IPS DF 4.7 (cell line): Measurements from ENCODE around the gene SH3BP4.

ENCODE experiments used
- DNase-seq: peaks from one replicate; pipeline ENCODE4 v3.0.0-alpha.2; 2013; ENCODE audit warnings: low spot score; ENCODE audit errors: extremely low read depth

The SH3BP4 gene

DNA sequence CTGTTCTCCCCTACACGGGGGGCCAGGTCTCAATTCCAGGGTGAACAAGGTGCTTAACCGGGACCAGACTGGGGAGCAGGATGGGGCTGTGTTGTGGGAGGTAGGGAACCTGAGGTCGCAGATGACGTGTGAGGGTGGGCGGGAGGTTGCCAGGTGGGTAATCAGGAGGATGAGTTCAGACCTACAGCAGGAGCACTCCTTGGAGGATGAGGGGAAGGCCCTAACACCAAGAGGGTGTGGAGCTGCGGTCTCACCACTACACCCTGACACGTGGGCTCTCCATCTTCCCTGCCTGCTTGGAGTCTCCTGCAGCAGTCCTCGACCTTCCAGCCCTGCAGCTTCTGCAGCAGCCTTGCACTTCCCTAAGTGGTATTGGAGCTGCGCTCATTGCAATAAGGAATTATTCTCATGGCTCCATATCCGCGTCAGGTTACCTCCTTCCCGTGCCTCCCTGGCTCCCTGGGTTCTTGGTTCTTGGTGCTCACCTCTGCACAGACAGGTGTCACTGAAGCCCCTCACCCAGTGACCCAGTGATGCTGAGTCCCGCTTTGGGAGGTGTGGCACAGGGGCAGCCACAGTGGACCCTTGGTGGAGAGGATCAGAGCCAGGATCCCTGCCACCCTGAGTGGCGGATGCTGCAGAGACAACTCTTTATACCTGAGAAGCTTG lies 15.5 kb downstream of the SH3BP4 start:
- no peak for DNase-seq

DNA sequence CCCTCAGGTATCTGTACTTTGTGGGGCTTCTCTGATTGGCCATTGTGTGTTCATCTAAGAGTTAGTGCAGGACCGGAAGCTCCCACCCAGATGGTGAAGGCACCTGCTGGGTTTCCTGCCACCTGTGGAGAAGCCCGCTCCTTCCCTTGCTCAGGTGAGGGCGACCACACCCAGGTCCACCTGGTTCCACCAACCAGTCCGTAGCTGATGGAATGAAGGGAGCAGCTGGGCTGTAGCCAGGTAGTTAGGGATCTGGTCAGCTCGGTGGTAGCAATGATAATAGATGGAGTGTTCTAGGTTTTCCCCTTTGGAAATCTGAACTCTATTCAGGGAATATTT lies 16.0 kb downstream of the SH3BP4 start:
- no peak for DNase-seq

DNA sequence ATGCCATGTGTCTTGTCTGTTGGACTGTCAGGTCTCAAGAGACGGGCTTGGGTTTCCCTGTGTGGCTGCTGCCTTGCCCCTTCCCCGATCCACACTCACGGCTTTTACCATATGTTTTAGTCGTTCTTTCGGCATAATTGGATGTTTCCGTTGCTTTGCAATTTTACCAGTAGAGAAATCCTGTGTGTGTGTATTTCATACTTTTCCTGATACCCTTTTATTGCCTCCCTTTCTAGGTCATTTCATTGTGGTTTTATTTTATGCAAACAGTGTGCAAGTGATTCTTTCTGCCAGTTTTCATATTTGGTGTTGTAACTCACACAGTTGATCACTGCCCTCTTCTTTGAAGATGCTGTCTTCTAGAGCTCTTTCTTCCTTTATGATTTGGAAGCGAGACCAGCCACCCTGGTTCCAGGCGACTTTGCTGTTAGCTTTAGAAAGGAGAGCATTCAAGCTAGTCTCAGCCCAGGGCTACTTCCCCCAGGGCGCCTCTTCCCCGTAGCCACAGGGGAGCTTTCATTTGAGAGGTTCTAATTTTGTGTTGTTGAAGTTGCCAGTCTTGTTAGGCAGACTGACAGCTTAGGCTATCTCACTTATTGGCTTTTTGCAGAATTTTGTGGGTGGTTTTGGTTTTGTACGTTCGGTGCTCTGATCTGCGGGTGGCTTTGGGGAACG lies 17.0 kb downstream of the SH3BP4 start:
- no peak for DNase-seq

DNA sequence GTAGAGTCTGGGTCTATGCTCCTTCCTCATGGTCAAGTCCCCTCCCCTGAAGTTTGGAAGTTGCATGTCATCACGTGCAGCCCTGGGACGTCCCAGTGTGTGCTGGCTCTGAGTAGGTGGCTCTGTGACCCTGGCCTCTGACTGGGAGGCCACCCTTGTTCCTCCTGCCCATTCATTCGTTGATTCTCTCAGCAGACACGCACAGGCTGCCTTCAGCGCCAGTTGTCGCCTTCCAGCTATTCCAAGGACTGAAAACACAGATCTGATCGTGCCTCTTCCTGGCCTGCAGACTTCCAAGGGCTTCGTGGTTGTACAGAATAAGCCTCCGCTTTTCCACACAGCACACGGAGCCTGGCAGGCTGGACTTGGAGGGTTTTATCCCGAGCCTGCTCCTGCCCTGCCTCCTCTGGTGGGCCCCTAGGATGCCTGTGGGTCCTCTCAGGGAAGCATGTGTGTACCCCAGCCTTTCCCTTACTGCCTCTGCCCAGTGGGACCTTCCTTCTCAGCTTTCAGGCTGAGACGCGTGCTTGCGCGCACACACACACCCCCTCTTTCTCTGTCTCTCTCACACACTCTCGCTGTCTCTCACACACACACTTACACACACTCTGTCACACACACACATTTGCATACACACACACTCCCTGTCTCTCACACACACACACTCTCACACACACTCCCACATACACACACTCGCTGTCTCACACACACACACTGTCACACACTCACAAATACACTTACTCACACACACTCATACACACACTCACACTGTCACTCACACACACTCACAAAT lies 17.7 kb downstream of the SH3BP4 start:
- DNase-seq: no peak

DNA sequence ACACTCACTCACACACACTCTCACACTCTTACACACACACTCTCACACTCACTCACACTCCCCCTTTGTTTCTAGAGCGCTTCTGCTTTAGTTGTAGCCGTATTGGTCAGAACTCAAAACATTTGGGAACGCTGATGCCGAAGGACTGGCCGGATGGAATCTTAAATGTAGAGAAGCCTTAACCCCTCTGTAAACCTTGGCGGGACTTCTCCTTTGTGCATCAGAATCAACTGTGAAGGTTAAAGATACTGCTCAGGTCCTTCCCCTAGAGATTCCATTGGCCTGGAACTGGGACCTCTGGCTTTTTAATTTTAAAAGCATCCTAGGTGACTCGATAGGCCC lies 18.3 kb downstream of the SH3BP4 start:
- DNase-seq: no peak

DNA sequence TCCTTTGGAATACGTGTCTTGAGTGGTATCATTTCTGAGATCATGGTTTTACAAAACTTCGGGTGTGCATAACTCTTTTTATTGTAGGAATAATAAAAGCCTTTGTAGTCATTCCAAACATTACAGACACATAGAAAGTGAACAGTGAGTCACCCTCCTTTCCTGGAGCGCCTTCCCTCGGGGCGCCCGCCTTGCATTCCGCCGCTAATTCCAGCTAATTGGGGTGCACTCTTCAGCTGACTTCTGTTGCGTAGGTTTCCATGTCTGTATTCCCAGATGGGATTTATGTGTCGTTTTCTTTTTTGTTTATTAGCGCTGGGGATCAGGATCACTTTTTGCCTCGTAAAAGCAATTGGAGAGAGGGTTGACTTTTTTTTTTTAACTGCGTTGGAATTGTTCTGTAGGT lies 18.7 kb downstream of the SH3BP4 start:
- no peak for DNase-seq

DNA sequence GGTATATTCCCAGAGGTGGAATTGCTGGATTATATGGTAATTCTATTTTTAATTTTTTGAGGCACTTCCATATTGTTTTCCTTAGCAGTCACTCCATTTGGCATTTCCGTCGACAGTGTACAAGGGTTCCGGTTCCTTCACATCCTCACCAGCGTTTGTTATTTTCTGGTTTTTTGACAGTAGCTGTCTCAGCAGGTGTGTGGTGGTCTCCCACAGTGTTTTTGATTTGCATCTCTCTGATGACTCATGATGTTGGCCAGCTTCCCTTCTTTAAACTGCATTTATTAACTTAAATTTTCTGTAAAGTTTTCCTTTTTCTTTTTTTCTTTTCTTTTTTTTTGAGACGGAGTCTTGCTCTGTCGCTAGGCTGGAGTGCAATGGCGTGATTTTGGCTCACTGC lies 19.7 kb downstream of the SH3BP4 start:
- DNase-seq: no peak

DNA sequence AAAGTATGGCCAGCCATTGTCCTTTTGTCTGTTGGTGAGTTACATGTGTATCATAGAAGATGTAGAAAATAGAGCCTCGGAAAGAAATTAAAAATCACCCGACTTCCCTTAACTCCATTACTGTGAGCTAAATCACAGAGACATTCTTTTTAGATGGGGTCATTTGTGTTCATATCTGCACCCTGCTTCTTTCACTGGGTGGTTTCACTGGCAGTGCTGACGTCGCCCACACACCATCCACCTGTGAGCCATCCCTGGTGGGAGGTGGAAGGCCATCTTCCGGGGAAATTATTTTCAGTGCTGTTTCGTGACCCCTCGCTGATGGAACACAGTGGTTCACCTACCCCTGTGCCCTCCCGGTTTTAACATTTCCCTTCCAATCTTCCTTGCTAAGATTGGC lies 21.2 kb downstream of the SH3BP4 start:
- no peak for DNase-seq

DNA sequence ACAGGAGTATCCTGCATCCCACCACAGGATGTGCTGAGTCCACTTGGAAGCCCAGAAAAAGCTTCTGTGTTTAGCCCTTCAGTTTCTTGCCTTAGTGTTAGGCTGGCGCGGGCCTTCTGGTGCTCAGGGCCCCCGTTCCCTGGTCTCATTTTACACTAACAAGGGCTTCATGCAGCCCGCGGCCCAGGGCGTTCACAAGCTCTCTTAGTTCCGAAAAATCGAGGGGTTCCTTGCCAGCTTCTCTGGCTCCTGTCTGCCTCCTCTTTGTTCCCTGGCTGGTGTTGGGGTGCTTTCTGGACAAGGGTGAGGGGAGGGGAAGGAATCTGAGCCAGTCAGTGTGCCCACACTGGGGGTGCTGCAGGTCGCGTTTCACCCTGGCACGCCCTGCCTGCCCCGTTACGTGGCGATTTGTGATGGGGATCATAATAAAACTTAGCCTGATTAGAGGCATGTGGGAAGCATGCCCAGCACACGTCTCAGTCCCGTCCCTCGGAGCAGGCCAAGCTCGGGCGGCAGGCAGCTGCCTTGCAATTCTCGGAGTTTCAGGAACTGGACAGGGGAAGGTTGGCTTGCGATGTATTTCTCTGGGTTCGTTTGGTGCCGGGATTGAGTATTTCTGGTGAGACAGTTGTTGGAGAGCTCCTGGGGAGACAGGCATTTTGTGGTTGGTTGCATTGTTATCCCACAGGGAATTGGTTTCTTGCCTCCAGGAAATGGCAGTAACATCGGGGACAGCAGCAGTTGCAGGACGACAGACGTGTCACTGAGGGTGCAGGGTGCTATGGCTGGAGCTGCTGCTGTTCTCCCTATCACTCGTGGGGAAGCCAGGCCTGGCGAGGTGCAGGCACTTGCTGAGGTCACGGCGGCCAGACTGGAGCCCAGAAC lies 22.9 kb downstream of the SH3BP4 start:
- DNase-seq: no peak

DNA sequence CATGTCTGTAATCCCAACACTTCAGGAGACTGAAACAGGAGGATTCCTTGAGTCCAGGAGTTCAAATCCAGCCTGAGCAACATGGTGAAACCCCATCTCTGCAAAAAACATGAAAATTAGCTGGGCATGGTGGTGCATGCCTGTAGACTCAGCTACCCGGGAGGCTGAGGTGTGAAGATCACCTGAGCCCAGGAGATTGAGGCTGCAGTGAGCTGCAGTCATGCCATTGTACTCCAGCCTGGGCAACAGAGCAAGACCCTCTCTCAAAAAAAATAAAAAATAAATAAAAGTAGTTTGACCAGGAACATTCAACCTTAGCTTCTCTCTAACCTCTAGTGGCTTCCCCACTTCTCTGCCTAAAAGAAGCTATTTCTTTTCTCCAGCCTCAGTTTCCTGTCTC lies 23.8 kb downstream of the SH3BP4 start:
- no peak for DNase-seq

DNA sequence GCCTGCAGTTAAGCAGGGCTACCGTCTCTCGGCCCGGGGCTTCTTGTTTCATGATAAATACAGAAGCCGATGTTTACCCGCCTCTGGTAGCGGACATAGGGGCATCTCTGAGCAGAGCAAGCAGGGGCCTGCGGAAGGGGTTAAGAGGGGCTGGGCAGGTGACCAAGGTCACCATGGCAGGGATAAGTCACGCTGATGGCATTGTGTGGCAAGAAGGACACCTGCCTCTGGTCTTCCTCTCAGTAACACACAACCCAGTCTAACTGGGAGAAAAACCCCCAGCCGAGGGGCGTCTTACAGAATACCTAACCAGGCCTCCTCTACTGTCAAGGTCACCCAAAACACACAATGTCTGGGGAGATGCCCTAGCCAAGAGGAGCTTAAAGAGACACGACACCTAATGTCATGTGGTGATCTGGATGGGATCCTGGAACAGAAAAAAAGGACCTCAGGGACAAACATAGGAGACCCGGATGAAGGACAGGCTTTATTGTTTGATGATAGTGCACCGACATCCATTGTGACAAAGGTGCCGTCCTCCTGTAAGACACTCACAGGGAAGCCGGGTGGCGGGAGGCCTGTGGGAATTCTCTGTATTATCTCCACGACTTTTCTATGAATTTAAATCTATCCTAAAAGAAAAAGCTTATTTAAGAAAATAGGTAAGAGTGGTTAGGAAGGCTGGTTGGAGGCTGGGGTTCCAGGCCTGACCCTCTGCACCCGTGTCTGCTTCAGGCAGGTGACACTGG lies 24.8 kb downstream of the SH3BP4 start:
- no peak for DNase-seq

DNA sequence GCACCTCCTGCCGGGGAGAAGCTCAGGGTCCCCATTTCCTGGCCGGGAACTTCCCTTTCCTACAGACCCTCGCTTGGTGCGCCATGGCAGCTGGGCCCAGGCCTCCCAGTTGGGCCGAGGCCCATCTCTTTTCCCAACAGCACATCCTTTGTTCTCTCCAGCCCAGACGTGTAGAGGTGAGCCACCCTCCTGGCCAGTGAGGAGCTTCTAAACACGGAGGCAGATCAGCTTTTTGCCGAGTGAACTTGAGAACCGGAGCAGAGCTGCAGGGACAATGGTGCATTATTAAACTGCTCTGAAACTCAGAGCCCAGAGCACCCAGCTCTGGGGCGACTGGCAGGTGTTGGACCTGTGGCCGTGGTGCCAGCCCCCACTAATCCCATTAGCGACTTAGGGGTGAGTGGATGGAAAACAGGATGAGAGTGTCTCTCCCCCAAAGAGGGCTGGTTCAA lies 25.4 kb downstream of the SH3BP4 start:
- no peak for DNase-seq

DNA sequence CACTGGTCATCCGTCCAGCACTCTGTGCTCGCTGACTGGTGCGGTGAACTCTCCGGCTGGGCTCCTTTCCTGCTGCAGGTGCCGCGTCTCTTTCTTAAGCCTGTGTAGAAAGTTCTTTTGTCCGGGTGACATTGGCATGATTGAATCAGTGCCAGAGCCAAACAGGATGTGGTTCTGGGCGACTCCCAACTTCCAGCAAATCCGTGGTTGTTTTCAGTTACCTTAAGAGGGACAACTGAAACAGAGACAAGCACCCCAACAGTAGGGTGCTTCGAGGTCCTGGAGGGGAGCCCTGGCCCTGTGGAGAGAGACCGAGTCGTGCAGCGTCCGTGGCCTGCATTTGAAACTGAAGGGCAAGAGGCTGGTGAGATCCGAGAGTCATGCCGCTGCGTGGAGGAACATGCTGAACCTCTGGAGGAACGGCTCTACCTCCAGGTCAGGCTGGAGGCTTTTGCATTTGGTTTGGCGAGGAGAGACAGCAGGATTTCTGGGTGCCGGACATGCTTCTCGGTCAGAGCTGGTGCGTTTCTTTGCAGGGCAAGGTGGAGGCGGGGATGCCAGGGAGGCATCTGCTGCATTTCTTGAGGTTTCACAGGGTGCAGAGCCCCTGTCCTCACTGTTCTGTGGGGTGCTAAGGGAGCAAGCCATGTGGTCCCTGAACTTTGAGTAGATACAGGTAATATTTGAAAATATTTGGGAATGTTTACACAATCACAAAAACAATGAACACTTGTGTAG lies 26.8 kb downstream of the SH3BP4 start:
- DNase-seq: no peak

DNA sequence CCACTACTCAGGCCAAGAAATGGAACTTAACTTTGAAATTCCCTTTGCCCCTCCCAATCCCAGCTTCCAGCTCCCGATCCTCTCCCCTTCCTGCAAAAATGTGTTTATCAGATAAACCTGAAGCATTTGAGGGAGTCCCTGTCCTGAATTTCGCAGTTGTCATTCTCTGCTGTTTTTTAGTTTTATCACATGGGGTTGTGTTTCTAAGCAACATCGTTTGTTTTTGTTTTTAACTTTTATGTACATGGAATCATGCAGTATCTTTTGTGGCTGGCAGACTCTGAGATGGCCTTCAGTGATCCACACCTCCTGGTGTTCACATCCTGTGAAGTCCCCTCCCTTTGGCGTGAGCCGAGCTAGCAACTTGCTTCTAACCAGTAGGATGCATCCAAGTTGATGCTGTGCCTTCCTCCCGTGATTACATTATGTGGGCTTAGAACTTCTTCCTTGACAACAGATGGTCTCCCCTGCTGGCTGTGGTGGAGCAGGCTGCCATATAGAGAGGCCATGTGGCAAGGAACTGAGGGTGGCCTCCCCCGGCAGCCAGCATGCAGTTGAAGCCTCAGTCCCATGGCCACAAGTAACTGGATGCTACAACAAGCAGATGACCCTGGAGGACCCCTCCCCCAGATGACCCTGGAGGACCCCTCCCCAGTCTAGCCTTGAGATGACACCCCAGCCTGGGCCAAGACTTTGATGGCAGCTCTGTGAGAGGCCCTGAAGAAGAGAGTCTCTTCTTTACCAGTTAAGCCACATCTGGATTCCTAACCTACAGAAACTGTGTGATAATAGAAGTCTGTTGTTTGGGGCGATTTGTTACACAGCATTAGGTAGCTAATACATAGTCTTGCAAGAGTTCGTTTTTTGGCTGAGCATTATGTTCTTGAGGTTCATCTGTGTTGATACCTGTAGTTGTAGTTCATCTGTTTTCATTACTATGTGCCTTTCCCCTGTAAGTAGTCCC lies 27.7 kb downstream of the SH3BP4 start:
- no peak for DNase-seq

DNA sequence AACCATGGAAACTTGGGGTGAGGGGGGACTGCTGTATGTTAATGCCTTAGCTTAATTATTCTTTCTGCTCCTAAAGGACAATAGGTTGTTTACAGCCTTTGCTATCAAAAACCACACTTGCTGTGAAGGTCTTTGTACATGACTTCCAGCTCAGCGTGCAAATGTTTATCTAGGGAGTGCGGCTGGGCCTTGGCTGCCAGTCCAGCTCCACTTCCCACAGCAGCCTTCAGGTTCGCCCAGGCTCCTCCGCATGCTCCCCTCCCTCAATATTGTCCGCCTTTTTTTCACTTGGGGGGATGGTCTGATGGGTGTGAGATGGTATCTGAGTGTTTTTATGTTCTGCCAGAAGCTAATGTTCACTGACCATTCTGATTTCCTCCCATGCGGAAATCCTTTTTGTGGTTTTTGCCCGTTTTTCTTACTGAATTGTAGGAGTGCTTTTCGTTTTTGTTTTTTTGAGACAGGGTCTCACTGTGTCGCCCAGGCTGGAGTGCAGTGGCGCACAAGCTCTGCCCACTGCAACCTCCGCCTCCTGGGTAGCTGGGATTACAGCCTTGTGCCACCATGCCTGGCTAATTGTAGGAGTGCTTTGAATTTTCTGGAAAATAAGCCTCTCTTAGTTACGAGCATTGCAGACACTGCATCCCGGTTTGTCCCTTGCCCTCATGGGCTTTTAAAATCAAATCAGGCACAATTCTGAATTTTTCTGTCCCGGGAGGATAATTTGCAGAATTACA lies 28.8 kb downstream of the SH3BP4 start:
- no peak for DNase-seq

DNA sequence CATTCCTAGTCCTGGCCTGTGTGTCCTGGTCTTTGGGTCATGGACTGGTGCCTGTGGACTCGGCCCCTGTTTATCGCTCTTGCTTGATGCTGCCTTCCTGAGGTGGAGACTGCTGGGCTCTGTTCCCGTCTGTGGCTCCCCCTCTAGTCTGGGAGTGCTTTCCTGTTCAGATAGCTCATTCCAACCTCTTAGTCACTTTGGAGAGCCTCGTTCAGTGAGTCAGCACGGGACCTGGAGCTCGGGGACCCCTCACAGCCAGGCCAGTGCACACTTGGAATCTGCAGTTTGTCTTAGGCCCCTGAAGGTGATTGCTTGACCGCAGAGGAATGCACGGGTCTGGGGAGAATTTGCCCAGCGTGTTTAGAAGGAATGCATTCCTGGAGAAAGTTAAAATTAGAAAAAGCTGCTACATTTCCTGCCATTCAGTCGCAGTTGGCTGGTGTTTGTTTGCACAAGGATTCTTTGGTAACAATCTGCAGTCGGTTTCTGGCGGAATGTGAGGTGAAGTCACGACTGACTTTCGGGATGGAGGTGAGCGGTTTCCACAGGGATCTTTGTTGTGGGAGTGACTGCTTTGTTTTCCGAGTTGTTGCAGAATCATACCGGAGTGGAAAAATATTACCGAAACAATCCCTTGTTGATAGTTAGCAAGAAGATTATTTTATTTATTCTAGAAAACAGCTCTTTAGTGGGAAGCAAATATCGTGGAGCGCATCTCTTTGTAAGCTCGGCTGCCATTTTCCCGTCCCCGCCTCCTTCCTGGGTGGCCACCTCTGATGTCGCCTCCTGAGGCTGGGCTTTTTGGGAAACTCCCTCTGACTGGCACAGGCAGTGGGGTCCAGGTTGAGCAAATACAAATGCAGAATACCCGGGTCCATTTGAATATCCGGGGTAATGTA lies 29.6 kb downstream of the SH3BP4 start:
- DNase-seq: no peak

DNA sequence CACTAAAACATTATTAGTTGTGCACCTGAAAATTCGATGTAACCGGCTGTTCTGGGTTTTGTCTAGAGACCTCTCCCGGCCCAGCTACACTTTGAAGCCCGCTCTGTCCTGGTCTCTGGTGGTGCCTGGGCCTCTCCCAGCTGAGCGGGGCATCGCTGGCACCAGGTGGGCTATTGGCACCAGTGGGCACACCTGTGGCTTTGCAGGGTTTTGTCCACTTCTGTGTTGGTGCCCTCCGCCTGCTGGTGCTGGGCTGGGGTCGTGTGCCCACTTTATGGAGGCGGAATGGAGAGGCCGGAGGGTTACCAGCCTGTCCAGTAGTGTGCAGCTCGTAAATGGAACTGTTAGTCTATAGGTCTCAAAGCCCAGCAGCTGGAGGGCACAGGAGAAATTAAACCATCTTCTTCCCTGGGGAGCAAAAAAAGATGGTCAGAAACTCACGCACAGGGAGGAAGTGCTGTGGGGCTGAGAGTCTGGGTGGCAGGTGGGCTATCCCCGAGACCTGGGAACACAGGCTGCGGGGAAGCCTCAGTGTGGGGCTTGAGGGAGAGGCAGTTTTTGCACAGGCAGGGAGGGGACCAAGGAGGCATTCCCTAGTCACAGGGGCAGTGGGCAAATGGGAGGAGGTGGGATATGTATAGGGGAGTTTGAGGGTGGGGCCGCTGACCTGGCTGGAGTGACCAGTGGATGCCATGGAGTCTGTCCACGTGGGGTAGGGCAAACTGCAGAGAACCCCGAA lies 30.4 kb downstream of the SH3BP4 start:
- no peak for DNase-seq
